Measurements from ENCODE around the gene EXOC8.

Gene EXOC8

GRCh38 chr1:231318568-231318967 lies 19.1 kb downstream of the EXOC8 start:
- DNase-seq, result no peak
- intact Hi-C loops (cut with DNase I), result no loop called here

- intact Hi-C loops (cut with DNase I), result no loop called here
- DNase-seq, result no peak
These were observed 19.7 kb downstream of the EXOC8 start for GRCh38 chr1:231318015-231318355.

GRCh38 chr1:231317306-231318014 lies 20.2 kb downstream of the EXOC8 start:
- intact Hi-C loops (cut with DNase I), result no loop called here
- no peak for DNase-seq

GRCh38 chr1:231315887-231316286 lies 21.8 kb downstream of the EXOC8 start:
- intact Hi-C loops (cut with DNase I), result no loop called here
- DNase-seq, result peak in 1 of 10 donors; percentile 61

GRCh38 chr1:231313661-231314060 lies 24.0 kb downstream of the EXOC8 start:
- intact Hi-C loops (cut with DNase I), result no loop called here
- DNase-seq, result no peak

GRCh38 chr1:231312432-231312788 lies 25.2 kb downstream of the EXOC8 start:
- intact Hi-C loops (cut with DNase I), result no loop called here
- peak in 1 of 10 donors; percentile 15 for DNase-seq

GRCh38 chr1:231311720-231312431 lies 25.8 kb downstream of the EXOC8 start:
- DNase-seq, result peak in 1 of 10 donors; percentile 26
- intact Hi-C loops (cut with DNase I), result no loop called here

- intact Hi-C loops (cut with DNase I), result no loop called here
- DNase-seq, result peak in 1 of 10 donors; percentile 38
These were observed 27.2 kb downstream of the EXOC8 start for GRCh38 chr1:231310391-231310934.

- no peak for DNase-seq
- intact Hi-C loops (cut with DNase I), result no loop called here
These were observed 35.7 kb downstream of the EXOC8 start for GRCh38 chr1:231301990-231302389.

- DNase-seq, result no peak
These were observed 41.7 kb downstream of the EXOC8 start for GRCh38 chr1:231295938-231296337.

GRCh38 chr1:231286603-231287002 lies 51.0 kb downstream of the EXOC8 start:
- intact Hi-C loops (cut with DNase I), result no loop called here
- no peak for DNase-seq

More at GRCh38 chr1:231295938-231296337, 41.7 kb downstream of the EXOC8 start:
- intact Hi-C loops (cut with DNase I), result no loop called here

- intact Hi-C loops (cut with DNase I), result no loop called here
- no peak for DNase-seq
These were observed 53.2 kb downstream of the EXOC8 start for GRCh38 chr1:231284441-231284840.

Measured in posterior cingulate gyrus (tissue), 11 donors.